Globus pallidus (tissue), 1 donor: ENCODE measurements around the gene DQX1.

Experiments used
- DNase-seq: peaks from one replicate; pipeline ENCODE4 v3.0.0-alpha.2; 2015; ENCODE audit warnings: low spot score

Gene DQX1

DNA sequence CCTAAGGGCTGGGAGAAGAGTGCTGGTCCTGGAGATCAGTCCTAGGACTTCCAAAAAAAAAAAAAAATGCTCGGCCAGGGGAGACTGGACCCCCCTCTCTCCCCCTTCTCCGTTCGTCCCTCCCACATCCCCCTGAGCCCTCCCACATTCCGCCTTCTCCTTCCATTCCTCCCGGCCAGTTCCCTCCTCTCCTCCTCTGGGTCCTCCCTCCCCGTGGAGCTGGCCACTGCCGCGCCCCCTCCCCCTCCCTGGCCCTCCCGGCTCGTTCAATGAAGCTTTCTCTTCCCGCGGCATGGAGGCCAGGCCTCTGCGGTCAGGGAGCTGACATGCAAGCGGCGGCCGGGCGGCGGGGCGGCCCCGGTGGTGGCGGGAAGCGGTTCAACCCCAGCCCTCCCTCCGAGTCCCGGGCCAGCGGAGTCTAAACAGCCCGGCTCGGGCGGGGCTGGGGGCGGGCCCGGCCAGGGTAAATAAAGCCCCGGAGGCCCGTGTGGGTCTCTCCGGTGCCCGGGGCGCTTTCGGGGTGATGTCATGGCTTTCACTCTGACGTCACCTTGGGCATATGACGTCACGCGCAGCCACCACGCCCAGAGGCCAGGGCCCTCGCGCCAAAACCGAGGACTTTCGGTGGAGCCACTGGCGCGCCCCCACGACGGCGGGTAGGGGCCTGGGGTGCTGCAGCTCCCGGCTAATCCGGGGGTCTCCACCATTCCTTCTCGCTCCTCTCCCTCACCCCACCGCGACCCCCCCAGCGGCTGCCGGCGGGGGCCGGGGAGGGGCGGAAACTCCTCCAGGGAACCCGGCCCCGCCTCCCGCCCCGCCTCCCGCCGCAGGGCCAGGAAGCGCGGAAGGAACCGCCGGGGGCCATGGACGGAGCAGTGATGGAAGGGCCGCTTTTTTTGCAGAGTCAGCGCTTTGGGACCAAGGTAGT is 28.1 kb upstream of the DQX1 start, which contains the start of the genes DOK1 and LOXL3:
Gene DOK1 (plus strand): TSS at position 829 of the 928 bp plus-strand sequence. CDS start 35 bp downstream, at position 864.
Gene LOXL3 (minus strand): TSS at position 51 of the 928 bp plus-strand sequence. CDS start 1,308 bp downstream, outside the sequence.
- DNase-seq: peak; percentile 69

GRCh38 chr2:74552914-74553811 is 27.1 kb upstream of the DQX1 start:
- no peak for DNase-seq

DNA sequence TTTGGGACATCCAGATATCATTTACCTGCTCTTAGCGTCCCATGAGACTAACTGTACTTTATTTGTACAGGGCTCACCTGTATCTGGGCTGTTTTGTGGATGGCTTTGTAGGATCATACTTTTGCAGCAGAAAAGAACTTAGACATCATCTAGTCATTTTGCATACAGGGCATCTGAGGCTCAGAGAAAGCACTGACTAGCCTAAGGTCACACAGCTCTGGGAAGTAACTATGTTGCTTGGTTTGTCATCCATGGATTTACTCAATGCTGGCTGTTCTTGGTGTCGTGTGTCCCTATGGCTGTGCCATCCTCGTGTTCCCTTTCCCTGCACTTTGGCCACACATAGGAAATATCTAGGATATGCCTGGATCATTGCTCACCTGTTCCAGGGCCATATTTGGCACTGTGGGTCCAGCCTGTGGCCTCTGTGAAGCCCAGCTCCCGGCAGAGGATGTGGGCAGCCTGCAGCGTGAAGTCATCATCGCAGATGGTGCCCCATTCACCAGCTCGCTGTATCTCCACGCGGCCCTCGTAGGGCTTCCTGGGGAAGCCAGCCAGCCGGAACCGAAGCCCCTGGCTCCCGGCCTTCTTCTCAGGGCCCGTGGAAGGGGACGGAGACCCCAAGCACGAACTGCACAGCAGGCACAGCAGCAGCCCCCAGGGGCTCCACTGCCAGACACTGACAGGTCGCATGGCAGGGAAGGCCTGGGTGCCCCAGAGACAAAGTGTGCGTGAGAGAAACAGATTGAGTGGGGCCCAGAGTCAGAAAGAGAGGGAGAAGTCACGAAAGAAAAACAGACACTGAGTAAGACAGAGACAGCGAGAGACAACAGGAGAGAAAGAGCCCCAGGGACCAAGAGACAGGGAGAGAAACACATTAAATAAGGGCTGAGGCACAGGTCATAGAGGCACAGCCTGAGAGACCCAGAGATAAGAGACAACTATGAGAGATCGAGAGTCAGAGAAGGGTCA is 26.2 kb upstream of the DQX1 start:
- no peak for DNase-seq

DNA sequence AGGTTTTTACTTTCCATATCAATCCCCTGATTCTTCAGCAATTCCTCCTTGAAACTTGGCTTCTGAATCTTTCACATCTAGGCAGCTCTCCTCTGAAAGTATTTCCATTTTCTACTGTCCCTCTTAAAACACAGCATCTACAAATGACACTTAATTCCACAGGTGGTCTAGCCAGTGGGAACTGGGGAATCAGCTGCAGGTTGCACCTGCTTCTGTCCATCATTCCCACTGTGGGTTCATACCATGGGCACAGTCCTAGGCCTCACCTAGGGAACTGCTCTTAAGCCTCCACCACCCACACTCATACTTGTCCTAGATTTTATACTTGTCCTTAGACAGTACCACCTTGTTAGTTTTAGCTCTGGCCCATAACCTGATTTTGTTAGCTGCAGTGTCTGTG is 25.5 kb upstream of the DQX1 start:
- DNase-seq: no peak

DNA sequence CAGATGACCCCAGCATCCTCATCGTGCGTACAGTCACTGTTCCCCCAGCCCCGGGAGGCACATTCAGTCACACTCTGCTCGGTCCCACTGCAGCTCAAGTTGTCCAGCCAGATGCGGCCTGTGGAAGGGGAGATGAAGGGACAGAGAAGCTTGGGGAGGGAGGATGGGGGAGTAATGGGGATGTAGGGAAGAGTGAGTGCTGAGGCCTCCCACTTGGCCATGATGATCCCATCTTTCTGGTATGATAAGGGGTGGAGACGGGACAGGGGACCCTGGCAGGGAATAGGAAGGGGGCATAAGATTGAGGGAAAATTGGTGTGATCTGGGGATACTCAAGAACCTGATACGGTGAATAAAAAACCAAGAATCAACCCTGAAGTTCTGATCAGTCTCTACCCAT is 24.2 kb upstream of the DQX1 start:
- DNase-seq: no peak

DNA sequence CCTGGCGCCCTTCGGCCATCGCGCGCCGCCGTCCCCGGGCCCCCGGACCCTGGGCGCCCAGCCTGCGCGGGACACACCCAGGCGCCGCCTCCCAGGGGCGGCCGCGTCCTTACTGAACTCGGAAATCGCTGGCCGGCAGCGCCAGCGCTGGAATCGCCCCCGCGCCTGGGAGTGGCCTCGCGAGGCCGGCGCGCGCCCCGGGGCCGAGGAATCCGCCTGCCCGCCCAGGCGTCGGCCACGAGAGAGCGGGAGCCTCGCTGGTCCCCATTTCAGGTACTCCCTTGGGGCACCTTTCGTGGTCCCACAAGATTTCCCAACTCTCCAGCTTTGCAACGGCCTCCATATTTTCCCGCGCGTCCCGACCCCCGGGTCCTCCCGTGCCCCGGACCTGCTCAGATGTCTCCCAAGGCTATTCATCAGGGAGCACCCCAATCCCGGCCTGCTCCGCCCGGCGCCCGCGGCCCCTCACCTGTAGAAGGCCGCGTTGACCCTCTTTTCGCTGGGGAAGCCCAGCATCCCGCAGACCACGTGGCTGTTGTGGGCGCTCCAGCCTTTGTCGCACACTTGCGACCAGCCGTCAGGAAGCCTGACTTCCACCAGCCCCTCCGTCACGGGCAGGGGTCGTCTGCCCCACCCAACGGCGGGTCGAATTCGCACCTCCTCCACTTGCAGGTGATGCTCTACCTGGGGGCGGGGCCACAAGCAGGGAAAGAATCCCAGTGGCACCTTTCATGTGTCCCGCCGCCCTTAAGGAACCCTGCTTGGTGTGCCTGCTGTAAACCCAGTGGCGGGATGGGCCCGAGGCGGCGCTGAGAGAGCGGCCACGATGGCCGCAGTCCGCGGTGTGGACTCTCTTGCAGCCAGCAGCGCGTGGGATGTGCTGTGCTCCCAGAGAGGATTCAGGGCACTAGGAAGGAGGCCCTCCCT is 23.1 kb upstream of the DQX1 start:
- DNase-seq: no peak

DNA sequence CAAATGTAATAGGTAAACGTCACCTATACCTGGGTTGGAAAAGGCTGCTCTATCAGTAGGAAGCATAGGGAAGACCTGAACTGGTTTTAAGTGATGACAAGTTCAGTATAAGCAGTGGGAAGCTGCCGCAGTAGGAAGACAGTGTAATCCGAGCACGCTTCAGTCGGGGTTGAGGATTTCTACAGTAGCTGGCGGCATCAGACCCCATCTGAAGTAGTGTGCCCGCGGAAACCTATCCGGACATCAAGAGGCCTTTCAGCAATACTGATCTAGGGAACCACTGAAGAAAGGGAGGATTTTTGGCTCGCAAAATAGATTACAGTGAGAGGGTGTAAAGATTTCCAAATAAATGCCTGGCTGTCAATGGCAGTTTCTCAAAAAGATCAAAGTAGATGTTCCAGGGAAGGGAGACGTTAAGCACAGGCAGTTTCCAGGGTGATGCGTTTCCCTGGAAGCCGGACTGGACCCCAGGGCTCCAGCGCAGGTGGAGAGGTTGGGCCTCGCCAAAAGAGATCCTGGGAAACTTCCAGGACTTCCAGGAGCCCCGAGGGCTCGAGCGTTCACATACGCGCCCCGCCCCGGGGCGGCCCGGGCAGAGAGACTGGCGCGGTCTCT is 22.4 kb upstream of the DQX1 start:
- DNase-seq: no peak

DNA sequence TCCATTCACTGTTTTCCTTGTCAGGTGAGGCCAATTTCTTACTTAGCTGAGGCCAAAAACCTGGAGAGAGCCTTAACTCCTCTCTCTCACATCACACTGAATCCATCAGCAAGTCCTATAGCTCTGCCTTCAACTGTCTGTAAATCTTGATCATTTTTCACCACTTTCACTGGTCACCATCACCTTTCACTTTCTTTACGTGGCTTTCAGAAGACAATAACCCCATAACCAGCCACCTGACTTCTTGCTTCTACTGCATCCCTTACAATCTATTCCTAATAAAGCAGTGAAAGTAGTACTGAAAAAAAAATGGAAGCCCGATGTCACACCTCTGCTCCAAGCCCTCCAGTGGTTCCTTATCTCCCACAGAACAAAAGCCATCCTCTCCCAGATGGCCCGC is 20.0 kb upstream of the DQX1 start:
- no peak for DNase-seq

DNA sequence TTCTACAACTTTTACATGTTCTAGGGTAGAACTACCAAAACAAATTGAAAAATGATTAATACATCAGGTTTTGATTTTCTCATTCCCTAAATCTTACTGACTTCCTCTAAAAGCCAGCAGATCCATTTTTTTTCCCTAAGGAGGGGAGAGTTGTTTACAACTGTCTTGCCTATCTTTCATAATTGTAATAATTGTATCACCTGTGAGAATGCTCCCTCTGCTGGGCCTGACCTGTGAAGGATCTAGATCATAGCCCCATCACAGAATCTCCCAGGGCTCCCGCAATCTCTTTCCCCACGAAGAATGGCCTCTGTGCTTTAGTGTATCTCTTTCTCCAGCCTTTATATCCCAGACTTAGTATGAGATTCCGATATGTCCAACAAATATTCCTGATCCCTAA is 18.6 kb upstream of the DQX1 start:
- no peak for DNase-seq

DNA sequence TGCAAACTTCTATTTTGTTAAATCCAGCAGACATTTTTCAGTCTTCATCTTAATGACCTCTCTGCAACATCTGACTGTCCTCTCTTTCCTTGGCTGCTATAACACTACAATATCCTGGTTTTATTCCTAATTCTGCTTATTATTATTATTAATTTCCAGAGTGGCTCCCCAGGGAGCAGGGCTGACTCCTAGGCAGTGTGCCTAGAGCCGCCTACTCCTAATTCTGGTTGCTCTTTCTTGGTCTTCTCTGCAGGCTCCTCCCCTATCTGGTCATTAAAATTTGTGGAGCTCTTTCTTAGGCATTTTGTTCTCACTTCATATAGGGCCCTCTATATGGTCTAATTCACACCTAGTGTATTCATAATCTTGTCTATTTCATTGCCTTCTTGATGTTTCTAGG is 16.9 kb upstream of the DQX1 start:
- no peak for DNase-seq

- DNase-seq: no peak
These were observed 14.3 kb upstream of the DQX1 start for GRCh38 chr2:74540291-74540690.

DNA sequence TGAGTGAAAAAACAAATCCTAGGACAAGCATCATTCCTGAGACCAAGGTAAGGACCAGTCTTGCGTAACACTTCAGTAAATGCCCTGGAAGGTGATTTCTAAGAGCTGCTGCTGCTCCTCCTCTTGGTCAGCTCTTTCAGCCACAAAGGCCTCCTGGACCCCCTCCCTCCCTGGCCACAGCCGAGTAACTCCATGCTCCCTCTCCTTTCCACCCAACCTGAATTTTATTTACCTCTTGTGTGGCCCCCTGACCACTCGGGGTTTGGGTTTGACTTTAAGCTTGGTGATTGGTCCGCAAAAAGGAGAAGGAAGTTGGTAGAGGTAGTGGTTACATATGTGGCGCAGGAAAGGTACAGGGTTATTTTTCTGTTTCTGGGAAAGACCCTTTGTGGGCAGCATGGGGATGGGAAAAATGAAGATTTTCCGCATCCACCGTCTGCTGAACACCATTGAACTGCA is 12.9 kb upstream of the DQX1 start:
- no peak for DNase-seq

DNA sequence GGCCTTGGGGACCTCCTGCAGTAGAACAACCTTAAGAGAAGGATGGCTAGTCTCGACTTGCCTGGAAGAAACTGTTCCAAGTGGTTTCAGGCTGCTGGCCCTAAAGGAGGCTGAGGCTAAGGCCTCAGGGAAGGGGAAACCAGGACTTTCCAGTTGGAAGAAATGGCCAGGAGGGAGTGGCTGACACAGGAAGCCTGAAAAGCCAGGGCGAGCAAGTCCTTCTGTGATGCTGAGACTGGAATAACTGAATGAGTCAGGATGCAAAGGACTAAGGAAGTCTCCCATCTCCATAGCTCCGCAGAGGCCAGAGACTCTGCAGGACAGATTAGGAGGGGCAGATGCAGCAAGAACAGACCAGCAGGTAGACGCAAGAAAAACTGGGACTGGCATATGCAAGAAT is 11.1 kb upstream of the DQX1 start:
- DNase-seq: no peak

- no peak for DNase-seq
These were observed 10.3 kb upstream of the DQX1 start for GRCh38 chr2:74536166-74536950.

DNA sequence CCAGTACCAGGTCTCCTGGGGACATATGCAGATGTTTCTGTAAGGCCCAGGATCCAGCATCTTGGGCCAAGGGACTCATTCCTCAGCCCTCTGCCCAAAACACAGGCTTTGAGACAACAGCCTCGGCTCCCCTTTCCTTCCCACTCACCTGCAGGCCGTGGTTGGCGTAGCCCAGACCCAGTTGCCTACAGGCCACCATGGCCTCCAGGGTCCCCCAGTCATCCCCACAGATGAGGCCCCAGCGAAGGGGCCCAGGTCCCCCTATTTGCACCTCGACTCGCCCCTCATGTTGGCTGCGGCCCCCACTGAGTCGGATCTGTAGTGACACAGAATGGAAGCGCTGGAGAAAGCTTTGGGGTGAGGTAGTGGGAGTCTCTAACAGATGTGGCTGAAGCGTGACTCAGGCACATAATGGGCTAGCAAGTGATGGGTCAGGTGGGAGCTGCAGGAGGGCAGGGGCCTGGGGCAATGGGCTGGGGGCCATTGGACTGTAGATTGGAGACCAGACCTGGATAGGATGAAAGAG is 9.5 kb upstream of the DQX1 start:
- no peak for DNase-seq

GRCh38 chr2:74534411-74534810 is 8.4 kb upstream of the DQX1 start:
- DNase-seq: no peak

- no peak for DNase-seq
These were observed 7.4 kb upstream of the DQX1 start for GRCh38 chr2:74533464-74533863.

DNA sequence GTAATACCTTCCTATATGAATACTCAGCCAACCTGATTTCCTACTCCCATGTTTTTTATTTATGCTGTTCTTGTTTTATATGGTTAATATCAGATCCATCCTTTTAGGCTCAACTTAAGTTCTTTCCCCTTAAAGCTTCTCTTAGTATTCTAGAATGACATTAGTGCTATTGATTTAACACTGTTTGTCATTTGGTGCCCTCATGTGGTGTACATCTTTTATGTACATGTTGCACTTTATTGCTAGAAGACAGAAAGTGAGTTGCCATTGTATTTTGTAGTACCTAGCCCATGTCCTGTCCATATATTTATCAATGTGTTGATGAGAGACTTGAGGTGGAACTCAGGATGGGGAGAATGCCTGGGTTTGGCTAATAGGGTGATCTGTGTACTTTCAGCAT is 6.2 kb upstream of the DQX1 start:
- DNase-seq: no peak

GRCh38 chr2:74531666-74532065 is 5.6 kb upstream of the DQX1 start:
- DNase-seq: no peak
